Measurements from ENCODE around the gene ISOC2.

Gene ISOC2

DNA sequence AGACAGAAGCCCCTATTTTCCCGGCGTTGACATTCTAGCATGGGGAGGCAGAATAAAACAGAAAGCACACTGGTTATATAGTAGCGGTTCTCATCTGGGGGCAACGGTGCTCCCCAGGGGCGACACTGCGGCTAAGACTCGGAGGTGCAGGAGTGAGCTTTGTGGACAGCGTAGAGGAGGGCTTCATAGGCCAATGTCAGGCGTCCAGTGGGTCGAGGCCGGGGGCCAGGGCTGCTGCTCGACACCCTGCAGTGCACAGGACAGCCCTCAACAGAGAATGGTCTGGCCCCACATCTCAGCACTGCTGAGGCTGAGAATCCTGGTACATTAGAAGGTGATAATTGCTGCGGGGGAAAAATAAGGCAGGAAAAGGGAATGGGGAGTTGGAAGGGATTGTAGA, 16.5 kb upstream of the ISOC2 start:
- DNase-seq (ENCODE audit: low read depth), result no peak

DNA sequence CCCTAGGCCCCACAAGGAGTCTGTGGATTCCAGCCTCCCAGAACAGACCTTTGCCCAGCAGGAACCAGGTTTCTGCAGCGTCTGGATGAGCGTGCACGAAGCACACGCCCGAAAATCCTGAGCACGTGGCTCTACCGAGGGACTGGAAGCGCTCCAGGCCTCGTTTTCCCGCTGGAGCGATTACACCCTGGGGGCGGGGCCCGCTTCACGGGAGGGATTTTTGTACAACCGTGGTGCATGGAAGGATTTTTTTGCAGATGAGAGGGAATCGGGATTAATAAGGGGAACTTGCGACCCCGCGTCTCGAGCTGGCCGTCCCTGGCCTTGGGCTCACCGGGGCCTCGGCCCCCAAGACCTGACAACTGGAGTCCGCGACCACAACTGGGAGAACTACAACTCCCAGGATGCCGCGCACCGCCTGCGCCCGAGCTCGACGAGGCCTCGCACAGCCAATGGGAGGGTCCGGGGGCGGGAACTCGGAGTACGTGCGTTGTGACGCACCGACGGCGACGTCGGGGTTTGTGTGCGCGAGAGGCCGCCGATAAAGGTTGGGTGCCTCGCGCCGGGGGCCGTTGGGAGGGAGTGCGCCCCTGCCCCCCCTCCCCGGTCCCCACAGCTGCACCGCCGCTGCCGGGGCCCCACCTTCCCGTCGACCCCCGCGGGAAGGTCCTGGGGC, 14.8 kb upstream of the ISOC2 start, which contains the start of gene ZNF628:
ZNF628 (plus strand) TSS at position 518 of the 676 bp plus-strand sequence. CDS start 3,294 bp downstream, outside the sequence.
- DNase-seq (ENCODE audit: low read depth), result peak; percentile 96

DNA sequence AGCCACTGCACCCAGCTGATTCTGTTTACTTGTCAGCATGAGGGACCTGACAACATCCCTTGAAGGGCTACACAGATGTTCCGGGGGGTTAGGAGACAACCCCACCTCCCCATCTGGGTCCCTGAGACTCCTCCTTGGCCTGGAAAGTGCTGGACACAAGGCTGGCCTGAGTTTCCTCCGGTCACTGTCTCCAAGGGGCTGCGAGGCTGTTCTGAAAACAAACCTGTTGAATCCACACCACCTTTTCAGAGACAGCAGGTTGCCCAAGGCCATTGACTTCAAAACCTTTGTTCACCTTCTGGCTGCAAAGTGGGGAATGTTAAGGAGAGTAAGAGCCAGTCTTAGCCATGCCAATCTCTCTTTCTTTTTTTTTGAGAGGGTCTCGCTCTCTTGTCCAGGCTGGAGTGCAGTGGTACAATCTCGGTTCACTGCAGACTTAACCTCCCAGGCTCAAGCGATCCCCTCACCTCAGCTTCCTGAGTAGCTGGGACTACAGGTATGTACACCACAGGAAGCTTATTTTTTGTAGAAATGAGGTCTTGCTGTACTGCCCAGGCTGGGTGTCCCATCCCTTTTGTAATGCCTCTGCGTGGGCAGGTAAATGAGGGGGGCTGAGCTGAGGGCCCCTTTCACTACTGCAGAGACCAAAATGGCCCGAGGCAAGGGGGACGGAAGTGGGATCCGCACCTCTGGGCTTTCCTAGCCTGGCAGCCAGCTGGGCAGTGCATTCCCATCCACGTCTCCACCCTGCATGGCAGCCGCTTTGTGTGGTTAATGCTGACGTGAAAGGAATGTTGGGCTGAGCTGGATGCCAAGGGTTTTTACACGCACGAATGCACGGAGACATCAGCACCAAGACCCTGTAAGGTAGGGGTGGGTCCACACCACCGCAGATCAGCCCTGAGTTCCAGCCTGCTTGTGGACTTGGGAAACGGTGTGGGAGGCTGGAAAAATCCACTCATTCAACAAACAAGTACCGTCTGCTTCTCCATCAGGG, 13.1 kb upstream of the ISOC2 start:
- no peak for DNase-seq (ENCODE audit: low read depth)

DNA sequence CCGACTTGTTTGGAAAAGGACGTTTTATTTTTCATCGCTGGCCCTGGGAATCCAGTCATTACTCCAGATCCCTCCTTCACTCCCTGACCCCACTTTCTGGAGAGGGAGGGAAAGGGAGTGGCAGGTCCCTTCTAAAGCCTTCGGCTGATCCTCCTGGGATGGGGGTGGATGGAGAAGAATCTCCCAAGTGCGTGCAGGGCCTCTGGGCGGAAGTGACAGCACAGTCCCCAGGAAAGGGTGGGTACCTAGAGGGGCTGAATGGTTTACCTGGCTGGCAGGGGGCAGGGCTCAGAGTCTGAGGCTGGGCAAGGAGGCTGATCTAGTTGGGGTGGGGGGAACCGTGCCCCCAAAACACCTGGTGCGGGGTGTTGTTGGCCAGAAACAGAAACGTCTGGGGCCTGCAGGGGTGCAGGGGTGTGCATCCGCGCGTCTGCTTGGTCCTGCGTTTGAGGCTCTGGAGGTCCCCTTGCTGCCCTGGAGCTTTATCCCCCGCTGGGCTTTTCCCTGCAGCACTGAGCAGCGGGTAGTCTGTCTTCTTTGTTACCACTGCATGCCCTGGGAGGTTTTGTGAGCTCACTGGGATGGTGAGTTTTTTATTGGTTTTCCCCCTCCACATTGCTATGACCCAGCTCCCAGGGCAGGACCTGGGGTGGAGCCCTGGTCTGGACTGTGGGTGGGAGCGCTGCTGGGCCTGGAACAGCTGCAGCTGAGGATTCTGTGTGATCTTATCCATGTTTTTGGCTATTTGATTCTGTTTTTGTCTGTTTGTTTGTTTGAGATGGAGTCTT, 12.0 kb upstream of the ISOC2 start:
- DNase-seq (ENCODE audit: low read depth), result no peak

DNA sequence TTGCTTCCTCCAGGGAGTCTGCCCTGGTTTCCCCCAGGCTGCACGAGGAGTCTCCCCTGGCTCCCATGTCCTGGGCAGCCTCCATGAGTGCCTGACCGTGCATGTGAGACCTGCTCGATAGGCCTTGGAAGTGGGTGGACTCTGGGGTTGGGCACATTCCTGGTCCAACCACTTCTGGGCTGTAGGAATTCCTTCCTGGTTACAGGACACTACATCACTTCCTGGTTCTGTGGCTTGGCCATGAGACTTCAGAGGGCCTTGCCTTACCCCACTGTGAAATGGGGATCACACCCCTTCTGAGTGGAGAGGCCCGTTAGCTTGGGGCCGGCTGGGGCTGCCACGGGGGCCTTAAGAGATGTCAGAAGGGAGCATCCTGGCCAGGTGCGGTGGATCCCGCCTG, 11.0 kb upstream of the ISOC2 start:
- no peak for DNase-seq (ENCODE audit: low read depth)

DNA sequence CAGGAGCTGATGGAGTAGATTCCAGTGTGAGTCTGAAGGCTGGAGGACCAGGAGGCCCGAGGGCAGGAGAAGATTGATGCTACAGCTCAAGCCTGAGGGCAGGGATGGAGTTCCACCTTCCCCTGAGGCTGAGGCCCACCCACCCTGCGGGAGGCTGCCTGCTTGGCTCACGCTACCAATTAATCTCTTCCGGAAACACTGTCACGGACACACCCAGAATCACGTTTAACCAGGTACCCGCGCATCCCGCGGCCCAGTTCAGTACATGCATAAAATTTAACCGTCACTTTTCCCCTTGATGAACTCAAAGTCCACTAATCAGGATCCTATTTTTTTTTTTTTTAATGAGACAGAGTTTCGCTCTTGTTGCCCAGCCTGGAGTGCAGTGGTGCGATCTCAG, 9.8 kb upstream of the ISOC2 start:
- no peak for DNase-seq (ENCODE audit: low read depth)

DNA sequence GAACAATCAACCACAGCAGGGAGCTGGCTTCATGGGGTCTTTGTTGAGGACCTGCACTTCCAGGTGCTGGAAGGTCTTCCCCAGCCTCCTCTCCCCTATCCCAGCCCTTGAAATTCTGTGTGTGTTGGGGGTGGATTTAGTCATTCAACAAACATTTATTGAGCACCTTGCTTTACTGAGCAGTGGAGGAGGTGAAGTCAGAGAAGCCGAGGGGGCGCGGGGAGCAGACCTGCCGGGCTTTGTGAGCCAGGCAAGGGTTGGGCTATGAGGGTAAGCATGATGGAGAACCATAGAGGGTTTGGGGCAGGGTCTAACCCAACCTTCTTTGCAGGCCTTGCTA, 6.6 kb upstream of the ISOC2 start:
- no peak for DNase-seq (ENCODE audit: low read depth)

DNA sequence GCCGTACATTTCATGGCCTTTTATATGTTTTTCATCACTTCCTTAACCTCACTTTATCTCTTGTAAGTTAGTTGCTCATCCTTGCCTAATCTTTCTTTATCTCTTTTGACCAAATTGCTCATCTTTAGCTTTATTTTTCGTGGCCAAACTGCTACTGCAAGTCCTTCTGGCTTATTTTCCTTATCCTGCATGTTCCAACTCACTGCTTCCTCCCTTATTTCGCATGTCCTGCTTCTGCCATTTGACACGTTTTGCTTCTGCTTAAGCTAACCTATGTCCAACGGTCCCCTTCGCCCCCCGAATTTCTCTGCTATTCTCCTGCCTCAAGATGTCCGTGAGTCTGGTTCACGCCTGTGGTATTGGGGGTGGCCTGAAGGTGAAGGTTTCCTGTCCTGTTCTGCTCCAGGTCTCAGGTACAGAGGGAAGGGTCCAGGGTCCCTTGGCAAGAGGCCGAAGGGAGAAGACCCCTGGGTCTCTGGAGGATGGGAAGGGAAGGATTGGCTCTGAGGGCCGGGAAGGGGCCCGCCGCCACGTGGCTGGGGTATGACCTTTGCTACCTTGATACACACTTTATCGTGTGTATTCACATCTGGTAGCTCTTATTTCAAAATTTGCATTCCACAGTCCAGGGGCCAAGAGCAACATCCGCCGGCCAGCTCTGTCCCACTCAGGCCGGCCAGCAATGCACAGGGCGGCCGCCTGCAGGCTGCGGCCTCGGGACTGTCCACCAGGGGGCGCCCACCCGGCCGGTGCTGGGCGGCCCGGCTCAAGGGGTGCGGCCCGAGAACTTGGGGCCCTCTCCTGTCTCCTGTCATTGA, 6.0 kb upstream of the ISOC2 start:
- peak; percentile 61 for DNase-seq (ENCODE audit: low read depth)

DNA sequence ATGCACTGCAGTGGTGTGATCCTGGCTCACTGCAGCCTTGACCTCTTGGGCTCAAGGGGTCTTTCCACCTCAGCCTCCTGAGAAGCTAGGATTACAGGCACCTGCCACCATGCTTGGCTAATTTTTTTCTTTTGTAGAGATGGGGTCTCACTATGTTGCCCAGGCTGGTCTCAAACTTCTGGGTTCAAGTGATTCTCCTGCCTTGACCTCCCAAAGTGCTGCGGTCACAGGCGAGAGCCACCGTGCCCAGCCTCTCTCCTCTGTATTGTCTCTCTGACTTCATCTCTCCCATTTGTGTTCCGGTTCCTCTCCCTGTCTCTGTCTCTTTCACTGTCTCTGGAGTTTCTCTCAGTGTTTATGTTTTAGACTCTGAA, 4.8 kb upstream of the ISOC2 start:
- DNase-seq (ENCODE audit: low read depth), result no peak

DNA sequence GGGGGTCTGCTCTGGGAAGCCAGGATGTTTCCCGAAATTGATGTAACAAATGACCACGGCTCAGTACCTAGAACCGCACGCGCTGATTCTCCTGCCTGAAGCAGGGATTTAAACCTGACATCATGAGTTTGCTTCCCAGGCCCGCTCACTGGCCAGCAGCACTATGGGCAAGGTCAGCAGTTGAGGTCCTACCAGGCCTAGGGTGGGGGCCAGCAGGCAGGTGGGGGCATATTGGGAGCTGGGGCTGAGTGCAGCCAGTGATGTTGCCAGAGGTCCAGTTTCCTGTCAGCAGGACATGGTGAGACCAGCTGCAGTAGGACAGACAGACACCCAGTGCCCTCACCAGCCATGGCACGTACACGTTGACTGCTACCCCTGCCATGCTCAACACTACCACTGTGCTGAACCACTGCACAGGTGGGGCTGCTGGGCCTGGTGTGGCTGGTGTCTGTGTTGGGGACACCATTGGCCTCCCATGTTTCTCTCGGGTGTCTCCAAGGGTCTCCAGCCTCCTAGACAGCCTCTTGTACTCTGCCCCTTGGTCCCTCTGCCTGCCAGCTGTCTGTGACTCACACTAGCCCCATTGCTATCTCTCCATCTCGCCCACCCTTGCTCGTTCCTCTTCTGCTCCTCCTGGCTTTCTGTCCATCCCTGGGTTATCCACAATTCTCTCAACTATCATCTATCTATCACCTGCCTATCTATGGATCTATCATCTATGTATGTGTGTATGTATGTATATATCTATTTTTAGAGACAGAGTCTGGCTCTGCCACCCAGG, 4.2 kb upstream of the ISOC2 start:
- DNase-seq (ENCODE audit: low read depth), result no peak

DNA sequence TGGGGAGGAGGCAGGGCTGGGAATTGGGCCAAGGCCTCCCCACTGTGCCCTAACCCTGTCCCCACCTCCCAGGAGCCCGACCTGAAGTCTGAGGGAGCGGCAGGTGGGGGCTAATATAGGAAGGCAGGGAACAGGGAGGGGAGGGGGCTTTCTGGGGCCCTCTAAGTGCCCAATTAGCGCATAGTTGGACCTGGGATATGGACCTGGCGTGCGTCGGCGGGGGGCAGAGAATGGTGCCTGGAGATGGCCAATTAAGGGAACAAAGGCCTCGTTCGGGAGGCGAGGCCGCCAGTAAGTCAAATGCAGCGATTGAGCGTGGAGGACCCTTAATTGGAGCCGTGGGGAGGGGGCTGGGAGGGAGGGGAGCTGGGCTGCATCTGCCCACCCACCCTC, 3.2 kb upstream of the ISOC2 start, which contains the start of gene C19orf85:
C19orf85 (minus strand) TSS at position 90 of the 393 bp plus-strand sequence. CDS start 197 bp downstream, outside the sequence.
- DNase-seq (ENCODE audit: low read depth), result no peak

DNA sequence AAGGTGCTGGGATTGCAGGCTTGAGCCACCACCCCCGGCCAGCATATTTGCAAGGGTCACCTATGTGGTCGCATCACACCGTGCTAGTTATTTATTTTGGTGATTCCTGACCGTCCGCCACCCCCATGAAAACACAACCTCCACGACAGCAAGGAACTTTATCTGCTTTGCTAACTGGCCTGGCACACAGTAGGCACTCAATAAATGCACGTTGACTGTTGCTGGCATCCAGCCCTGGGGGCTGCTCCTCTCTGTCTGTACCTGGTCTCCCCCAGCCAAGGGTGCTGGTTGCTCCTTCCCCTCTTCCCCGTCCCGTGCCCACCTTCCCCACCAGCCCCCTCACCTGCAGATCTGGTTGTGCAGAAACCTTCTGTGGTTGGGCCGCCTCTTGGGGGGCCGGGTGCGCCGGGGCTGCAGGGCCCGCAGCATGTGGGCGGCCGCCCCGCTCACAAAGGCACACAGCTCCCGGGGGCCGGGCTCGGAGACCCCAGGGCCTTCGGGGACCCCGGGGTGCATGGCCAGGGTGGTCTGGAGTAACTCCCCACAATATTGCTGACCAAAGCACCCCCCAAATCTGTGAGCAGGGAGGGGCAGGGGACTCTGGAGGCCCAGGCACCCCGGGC, 2.7 kb upstream of the ISOC2 start:
- no peak for DNase-seq (ENCODE audit: low read depth)

DNA sequence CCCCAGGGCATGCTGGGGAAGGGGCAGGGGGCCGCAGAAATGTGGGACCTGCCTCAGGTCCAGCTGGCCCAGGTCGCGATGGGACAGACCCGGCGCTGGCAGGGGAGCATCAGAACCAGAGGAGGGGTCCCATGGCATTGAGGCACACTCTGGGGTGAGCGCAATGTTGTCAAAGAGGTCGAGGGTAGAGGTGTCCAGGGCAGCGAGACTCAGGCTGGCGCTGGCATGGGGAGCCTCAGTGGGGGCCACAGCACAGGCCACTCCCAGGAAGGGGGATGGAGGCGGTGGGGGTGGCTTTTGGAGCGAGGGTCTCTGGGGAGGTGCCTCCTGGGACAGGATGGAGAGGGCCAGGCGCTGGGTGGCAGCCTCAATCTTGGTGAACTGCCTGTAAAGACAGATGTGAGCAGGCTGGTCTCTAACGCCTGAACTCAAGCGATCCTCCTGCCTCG, 2.2 kb upstream of the ISOC2 start:
- no peak for DNase-seq (ENCODE audit: low read depth)

DNA sequence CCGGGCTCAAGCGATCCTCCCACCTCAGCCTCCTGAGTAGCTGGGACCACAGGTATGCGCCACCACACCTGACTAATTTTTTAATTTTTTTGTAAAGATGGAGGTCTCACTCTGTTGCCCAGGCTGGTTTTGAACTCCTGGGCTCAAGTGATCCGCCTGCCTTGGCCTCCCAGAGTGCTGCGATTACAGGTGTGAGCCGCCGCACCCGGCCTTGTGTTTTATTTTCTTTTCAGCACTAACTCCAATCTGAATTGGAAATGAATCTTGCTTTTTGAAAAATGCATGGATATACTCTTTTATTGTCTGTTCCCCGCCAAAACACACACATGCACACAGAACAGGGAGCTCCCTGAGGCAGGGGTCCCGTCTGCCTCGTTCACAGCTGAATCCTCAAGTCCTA, 1.3 kb upstream of the ISOC2 start:
- DNase-seq (ENCODE audit: low read depth), result no peak

DNA sequence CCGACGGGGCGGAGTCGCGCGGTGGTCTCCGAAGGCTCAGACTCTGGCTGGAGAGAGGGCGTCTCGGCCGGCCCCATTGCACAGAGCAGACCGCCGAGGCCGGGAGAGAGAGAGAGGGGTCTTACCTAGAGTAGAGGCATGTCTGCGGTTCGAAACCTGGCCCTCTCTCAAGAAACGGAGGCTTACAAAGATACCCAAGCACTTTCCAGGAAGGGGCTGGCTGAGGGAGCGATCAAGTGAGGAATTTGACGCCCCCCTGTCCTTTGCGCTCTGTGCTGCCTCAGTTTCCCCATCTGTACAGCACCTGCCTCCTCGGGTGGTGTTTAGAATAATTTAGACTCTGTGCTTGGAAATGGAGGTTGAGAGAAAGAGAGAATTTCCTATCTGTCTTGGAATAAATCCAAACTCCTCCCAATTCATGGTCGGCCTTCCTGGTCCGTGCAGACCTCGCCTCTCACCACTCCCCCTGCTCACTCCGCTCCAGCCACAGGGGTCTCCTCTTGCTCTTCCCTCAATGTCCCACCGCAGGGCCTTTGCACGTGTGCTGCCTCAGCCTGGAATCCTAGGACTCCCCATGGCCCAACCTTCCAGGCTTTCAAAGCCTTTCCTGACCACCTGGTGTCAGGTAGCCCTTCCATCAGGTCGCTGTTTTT, 658 bp upstream of the ISOC2 start:
- no peak for DNase-seq (ENCODE audit: low read depth)

DNA sequence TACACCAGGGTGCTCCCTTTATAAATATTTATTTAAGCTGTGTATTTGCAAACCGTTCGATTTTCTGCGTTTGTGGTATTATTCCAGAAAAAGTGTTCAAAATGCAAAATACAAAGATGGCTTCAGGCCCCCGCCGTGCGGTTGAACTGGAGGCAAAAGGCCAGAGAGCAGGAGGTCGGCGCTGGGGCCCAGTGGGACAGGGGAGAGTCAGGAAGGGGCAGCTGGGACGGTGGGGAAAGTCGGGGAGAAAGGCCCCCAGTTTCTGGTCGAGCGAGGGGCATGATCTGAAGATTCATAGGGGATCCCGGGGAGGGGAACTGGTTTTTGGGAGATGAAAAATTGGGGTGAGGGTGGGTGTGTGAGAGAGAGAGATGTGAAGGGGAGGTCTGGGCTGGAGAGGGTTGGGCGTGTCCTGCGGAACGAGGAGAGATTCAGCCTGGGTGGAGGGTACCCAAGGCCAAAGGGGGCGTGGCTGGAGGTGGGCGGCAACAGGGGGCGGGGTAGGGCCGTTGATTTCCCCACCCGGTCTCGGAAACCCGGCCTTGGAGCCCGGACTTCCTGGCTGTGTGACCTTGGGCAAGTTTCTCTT, 678 bp downstream of the ISOC2 start:
- no peak for DNase-seq (ENCODE audit: low read depth)

DNA sequence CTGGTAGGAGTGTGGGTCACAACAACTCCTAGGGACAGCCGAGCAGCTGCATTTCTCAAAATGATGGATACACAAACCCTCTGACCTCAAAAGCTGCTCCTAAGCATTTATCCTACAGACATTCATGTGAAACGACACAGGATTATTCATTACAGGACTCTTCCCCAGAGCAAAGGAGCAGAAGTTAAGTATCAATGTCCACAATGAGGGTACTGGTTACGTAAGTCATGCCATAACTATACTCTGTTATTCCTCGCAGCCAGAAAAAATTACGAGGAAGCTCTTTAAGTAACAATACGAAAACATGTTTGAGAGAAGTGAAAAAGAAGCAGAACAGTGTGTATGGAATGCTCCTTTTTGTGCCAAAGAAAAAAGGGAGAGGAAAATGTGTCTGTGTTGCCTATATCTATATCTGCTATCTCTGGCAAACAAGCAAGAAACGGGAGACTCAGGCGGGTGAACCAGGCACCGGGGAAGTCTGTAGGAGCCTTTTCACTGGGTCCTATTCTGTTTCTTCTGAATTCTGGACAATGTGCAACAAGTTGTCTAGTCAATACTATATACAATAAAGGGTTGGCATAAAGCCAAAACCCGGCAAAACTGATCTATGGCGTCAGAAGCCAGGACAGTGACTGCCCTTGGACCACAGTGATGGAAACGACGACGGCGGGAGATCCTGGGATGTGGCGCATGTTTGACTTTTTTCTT, 1.3 kb downstream of the ISOC2 start:
- DNase-seq (ENCODE audit: low read depth), result no peak

DNA sequence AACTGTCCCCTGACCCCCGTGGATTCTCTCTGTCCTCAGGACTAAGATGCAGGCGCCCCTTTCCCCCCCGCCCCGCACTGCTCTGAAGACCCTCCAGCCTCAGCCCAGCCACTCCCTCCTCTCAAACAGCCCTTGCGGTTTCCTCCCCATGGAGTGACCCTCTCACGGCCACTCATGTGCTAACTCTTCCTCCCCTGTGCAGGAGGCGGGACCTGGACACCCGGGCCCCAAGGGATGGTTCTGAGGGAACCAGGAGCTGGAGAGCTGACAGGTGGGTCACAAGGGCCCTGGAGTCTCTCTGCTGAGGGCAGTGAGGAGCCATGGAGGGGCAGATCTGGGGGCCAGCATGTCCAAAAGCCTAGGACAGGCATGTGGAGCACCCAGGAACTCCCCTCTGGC, 1.9 kb downstream of the ISOC2 start:
- DNase-seq (ENCODE audit: low read depth), result no peak

Measured in activated T-cell treated with anti-CD3 and anti-CD28 coated beads for 1 hour (primary cell).